Femur (tissue), 1 donor: ENCODE data around the gene ZFYVE16.
"Not testable (repeated sequence)": the region's sequence is repeated elsewhere in the genome, so short reads cannot be mapped to it uniquely, and the experiment has no call there.

ENCODE experiments used
- DNase-seq: peaks from one replicate; pipeline ENCODE4 v3.0.0-alpha.2; 2017

The ZFYVE16 gene

DNA sequence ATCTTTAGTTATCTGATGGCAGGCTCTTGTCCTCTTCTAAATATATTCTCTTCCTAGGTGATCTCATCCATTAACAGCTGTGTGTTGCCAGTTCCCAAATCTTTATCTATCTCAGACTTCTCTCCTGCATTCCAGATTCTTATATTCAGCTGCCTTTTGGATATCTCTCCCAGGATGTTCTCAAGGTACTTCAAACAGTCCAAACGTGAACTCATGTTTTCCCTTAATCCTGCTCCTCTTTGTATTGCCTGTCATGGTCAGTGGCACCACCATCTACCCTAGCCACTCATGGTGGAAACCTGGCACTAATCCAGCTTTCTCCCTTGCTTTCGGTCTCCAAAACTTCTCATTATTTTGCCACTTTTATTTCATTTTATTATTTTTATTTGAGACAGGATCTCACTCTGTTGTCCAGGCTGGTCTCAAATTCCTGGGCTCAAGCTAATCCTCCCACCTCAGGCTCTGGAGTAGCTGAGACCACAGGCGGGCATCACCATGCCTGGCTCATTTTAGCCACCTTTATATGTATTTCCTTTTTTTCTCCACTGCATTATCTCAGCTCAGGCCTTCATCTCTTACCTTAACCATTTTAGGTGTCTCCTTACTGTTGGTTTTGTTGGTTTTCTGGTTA lies 3.8 kb downstream of the ZFYVE16 start:
- no peak for DNase-seq

DNA sequence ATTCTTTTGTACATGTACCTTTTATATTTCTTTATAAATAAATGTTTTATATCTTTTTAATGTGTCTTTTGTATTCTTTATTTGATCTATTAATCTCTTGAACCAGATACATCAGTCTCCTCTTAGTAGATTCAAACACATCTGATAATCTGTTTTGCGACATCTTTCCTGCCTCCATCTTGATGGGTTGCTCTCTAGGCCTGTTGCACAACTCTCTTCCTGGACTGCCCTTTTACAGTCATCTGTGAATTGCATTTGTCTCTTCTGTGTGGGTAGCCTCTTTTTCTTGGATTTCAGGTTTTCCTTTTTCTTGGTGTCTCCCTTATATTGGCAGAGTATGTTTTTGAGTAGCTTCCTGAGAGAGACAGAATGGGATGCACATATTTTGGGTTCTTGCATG lies 6.2 kb downstream of the ZFYVE16 start:
- DNase-seq: no peak

DNA sequence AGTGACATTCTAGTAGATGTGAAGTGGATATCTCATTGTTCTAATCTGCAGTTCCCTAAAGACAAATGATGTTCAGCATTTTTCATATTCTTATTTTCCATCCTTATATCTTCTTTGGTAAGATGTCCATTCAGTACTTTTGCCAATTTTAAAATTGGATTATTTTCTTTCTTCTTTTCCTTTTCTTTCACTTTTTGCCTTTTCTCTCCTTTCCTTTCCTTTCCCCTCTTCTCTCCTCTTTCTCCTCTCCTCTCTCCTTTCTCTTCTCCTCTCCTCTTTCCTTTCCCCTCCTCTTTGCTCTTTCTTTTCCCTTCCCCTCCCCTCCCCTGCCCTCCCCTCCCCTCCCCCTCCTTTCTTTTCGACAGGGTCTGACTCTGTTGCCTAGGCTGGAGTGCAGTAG lies 10.1 kb downstream of the ZFYVE16 start:
- DNase-seq: no peak

DNA sequence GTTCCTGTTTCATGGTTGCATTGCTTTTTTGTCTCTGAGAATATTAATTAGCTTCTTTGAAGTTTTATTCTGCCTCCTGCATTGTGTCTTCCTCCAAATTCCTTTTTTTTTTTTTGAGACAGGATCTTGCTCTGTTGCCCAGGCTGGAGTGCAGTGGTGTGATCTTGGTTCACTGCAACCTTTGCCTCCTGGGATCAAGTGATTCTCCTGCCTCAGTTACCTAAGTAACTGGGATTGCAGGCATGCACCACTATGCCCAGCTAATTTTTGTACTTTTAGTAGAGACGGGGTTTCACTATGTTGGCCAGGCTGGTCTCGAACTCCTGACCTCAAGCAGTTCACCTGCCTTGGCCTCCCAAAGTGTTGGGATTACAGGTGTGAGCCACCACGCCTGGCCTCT lies 16.5 kb downstream of the ZFYVE16 start:
- DNase-seq: not testable (repeated sequence)

DNA sequence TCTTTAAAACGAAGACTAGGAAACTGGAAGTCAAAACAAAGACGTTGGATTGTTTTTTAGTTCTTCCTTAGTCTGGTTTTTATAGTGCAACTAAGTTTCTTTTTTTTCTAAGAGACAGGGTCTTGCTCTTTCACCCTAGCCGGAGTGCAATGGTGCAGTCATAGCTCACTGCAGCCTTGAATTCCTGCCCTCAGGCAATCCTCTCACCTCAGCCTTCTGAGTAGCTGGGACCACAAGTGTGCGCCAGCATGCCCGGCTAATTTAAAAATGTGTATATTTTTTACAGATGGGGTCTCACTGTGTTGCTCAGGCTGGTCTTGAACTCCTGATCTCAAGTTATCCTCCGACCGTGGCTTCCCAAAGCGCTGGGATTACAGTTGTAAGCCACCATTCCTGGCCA lies 27.6 kb downstream of the ZFYVE16 start:
- DNase-seq: no peak

DNA sequence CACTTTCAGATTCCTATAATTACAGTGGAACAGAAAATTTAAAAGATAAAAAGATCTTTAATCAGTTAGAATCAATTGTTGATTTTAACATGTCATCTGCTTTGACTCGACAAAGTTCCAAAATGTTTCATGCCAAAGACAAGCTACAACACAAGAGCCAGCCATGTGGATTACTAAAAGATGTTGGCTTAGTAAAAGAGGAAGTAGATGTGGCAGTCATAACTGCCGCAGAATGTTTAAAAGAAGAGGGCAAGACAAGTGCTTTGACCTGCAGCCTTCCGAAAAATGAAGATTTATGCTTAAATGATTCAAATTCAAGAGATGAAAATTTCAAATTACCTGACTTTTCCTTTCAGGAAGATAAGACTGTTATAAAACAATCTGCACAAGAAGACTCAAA lies 29.5 kb downstream of the ZFYVE16 start:
- no peak for DNase-seq

DNA sequence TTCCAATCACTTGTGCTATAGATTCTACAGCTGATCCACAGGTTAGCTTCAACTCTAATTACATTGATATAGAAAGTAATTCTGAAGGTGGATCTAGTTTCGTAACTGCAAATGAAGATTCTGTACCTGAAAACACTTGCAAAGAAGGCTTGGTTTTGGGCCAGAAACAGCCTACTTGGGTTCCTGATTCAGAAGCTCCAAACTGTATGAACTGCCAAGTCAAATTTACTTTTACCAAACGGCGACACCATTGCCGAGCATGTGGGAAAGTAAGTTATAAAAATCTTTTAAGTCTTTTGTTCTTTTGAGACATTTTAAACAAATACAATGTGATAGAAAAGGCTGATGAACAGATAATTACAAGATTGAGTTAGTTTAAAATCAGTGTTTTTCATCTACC lies 30.9 kb downstream of the ZFYVE16 start:
- DNase-seq: no peak

DNA sequence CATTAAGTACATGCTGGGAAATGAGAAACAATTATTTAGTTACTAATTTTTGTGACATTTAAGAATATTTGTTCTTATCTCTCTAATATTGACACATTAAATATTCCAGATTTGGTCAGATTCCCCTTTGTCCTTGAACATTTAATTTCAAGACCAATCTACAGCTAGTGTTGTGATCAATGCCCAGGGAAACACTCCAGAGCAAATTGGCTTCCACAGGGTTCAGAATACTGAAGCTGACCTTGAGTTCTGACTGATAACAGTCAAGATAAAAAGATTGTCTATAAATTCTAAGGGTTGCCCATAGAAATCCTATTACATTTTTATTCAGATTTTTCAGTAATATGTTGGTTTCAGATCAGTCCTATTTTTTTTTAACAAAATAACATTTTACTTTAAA lies 31.3 kb downstream of the ZFYVE16 start:
- no peak for DNase-seq

DNA sequence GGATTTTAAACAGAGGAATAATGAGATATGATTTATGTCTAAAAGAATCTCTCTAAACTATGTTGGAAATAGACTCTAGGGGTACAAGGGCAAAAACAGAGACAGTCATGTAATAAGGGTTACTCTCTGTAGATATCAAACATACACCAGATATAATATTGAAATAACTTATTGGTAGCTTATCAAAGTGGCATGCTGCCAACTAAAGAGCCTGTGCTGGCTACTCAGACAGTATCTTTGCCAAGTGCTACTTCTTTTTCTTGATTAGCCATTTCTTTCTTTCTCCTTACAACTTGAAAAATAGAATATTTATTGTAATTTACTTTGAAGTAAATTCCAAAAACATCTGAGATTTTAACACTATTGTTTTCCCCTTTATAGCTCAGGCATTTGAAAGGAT lies 34.9 kb downstream of the ZFYVE16 start:
- DNase-seq: no peak

DNA sequence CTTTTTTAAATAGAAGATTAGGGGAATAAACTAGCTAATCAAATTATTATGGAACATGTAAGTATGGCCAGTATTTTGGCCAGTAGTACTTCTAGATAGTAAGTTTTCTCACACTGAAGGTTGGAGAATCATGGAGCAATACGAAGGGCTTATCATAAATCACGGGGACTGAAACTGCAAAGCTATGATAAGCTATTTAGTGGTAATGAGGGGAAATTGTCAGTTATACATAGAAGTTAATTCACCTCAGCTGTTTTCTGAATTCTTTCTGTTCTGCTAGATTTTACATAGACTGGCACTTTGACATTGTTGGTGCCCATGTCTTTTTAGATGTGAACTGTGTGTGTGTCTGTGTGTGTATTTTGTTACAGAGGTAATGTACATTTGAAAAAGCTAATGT lies 45.5 kb downstream of the ZFYVE16 start:
- DNase-seq: no peak

DNA sequence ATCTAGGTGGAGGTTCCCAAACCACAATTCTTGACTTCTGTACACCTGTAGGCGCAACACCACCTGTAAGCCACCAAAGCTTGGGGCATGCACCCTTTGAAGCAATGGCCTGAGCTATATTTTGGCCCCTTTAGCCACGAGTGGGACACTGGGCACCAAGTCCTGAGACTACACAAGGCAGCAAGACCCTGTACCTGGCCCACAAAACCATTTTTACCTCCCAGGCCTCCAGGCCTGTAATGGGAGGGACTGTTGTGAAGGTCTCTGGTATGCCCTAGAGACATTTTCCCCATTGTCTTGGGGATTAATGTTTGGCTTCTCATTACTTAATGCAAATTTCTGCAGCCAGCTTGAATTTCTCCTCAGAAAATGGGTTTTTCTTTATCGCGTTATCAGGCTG lies 55.4 kb downstream of the ZFYVE16 start:
- no peak for DNase-seq

DNA sequence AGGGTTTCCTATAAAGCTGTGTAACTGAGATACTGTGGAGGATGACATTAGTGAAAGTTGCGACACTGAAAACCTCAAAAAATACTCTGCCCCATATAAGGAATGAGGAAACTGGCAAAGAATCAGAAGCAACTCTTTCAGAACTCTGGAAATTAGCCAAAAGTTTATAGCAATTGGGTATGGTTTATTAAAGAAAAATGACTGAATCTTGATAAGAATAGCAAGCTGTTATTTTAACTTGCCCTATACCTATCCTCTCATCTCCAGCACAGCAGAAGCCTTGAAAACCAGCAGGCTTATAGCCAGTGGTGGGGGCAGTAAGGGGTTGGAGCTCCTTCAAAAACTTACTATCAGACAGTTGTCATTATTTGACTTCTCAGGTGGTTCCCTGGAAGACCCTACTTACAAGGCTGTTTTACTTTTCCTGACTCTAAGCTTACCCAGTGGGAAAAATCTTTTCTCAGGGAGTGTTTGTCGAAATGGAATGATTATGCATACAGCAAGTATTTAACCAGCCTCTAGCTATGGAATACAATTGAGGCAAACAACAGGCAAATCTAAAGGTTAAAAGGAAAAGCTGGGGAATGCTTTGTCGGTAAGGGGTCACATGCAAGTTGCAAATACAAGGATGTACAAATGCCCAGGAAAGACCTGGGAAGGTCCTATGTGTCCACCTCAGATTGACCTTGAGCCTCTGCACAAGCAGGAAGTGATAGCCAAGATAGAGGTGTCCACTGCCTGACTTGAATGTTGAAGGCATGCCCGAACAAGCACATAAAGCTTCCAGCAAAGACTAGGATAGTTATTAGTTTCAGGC lies 59.0 kb downstream of the ZFYVE16 start:
- no peak for DNase-seq

DNA sequence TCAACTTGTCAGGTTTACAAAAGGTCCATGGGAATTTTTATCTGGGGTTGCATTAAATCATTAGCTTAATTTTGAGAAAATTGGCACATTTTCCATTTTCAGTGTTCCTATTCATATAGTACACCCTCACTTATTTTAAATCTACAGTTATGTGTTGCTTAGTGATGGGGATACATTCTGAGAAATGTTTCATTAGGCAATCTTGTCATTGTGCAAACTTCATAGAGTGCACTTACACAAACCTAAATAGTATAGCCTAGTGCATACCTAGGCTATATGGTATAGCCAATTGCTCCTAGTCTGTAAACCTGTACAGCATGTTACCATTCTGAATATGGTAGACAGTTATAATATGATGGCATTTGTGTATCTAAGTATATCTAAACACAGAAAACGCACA lies 60.3 kb downstream of the ZFYVE16 start:
- no peak for DNase-seq

DNA sequence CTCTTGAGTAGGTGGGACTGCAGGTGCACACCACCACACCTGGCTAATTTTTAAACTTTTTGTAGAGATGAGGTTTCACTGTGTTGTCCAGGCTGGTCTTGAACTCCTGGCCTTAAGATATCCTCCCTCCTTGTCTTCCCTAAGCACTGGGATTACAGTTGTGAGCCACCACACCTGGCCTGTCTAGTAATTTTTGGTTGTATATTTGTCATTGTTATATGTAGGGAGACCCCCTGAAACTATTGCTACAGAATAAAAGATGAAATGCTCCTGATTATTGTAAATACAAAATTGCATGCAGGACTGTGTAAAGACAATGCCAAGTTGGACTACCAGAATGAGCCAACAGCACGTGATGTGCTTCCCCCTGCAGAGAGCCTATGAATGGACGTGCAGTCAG lies 62.8 kb downstream of the ZFYVE16 start:
- DNase-seq: not testable (repeated sequence)

DNA sequence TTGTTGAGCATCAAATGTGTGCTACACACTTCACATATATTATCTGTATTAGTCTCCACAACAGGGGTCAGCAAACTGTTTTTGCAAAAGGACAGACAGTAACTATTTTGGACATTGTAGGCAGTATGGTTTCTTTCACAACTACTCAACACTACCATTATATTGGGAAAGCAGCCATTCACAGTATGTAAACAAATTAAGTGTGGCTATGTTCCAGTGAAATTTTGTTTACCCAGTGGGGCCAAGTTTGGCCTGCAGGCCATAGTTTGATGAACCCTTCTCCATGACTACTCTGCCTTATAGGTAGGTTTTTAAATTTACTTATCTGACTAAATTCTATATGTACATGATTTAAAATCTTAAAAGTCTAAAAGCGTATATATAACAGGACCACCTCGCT lies 67.1 kb downstream of the ZFYVE16 start:
- DNase-seq: no peak

DNA sequence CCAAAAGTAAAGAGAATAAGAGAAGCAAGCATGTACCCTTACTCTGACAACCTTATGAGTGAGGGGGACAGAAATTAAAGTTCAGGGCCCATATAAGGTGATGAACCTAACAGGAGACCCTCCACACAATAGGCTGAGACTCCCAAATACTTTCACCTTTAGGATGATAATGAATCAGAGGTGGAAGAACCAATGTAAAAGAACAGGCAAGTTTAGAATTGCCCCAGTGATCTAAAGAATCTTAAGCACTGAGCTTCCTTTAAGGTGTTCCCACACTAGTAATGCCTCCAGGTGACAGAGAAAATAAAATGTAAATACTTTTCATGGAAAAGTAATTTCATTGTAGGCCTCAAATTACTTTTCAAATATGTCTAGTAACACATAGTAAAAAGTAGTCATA lies 71.8 kb downstream of the ZFYVE16 start:
- DNase-seq: no peak

DNA sequence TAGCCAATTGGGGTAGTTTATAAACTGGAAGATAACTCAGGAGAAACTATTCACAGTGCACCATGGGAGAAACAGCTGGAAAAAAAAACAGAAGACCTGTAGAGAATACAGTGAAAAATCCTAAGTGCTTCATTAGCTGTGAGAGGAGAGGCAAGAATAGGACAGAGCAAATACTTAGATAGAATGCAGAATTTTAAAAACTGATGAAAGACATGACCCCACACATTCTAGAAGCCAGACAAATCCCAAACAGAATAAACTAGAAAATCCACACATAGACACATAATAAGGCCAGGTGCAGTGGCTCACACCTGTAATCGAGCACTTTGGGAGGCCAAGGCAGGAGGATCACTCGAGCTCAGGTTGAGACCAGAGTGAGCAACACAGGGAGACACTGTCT lies 72.5 kb downstream of the ZFYVE16 start:
- DNase-seq: no peak

DNA sequence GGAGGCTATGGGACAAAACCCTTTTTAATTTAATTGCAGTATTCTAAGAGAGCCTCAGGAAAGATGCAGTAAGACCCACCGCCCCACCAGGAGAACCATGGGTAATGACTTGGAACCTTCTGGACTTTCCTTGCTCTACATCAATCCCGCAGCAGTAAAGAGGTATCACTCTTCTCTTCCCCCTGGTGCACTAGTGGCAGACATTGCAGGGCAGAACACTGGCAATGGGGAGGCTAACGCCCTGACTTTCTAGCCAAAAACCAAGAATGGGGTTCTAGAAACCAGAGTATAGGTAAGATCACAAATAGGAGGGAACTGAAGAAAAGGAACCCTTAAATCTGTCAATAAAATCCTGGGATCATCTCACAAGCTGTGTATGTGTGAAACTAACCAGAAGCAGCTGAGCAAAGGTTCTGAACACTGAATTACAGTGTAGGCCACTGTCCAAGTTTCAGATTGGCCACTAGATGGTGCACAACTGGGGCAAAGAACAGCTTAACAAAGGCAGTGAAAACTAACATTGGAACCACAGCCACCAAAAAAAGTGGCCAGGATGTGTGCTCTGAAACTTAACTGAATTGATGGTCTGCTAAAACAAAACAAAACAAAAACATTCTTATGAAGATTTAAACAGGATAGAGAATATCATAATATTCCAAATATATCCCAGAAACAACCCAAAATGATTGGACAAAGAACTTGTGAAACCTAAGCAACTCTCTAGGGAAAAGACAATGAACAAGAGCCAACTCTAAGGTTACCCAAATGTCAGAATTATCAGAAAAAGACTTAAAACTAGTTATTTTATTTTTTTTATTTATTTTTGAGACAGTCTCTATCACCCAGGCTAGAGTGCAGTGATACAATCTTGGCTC lies 73.4 kb downstream of the ZFYVE16 start:
- no peak for DNase-seq

DNA sequence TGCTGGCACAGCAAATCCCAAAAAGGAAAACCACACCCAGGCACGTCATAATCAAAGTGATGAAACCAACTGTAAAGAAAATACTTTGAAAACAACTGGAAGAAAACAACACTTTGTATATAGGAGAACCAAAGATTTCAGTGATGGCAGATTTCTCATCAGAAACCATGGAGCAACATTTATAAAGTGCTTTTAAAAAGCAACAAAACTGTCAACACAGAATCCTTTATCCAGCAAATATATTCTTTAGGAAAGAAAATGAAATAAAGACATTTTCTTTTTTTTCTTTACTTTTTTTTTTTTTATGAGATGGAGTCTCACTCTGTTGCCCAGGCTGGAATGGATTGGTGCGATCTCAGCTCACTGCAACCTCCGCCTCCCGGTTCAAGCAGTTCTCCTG lies 74.7 kb downstream of the ZFYVE16 start:
- DNase-seq: no peak

DNA sequence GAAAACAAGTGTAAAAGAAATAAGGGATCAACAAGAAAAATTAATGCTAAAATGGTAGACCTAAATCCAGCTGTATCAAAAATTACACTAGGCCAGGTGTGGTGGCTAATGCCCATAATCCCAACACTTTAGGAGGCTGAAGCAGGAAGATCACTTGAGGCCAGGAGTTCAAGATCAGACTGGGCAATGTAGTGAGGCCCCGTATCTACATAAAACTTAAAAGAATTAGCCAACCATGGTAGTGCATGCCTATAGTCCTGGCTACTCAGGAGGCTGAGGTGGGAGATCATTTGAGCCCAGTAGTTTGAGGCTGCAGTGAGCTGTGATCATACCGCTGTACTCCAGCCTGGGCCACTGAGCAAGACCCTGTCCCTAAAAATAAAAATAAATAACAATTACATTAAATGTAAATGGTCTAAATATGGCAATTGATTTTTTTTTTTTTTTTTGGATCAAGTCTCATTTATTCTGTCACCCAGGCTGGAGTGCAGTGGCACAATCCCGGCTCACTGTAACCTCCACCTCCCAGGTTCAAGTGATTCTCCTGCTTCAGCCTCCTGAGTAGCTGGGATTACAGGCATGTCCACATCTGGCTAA lies 75.9 kb downstream of the ZFYVE16 start:
- no peak for DNase-seq

DNA sequence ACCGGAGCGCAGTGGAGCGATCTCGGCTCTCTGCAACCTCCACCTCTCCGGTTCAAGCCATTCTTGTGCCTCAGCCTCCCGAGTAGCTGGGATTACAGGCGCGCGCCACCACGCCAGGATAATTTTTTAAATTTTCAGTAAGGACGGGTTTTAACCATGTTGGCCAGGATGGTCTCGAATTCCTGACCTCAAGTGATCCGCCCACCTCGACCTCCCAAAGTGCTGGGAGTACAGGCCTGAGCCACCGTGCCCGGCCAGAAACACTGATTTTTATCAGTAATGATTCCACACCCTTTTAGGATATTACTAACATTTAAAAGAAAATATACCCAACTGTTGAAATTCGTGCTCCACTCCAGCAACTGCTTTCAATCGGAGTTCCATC lies 79.6 kb downstream of the ZFYVE16 start:
- no peak for DNase-seq

DNA sequence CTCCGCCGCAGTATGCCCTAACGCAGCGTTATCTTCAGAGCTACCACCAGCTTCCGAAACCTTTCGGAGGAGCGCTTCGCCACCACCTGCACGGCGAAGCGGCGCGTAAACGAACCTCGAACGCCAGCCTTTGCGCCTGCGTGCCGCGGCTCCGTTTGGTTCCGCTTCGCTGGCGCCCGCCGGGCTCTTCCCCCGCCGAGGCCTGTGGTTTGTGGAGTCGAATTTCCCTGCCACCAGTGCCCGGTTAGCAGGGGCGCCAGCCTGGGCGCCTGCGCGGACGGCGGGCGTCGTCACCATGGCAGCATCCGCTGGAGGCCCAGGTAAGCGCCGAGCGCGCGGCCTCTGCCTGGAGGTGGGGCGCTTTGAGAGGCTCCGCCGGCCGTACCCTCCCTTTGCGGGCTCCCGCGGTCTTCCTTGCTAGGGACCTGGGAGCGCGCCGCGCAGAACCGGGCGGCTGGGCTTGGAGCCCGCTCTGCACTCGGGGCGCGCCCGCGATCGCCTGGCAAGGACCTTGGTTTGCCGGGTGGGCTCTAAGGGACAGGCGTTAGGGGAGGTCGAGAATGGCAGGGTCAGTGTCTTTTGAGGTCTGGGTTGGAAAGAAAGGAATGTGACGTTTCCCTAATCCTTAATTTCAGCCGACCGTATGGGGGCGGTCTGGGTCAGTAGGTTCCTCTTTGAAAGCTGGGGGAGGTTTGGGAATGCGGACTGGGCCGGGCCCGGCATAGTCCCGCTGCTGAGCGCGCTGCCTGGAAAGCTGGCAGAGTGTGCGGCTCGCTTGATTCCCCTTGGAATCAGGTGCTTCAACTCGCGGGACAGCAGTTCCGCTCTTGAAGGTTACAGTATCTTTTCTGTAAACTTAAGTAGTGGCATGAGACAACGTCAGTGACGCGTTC lies 80.2 kb downstream of the ZFYVE16 start, which contains the start of gene FAM151B:
Gene FAM151B, plus strand, starts transcription at position 272 of the 893 bp plus-strand sequence. Its CDS starts 24 bp downstream, at position 296.
- DNase-seq: peak; percentile 93
